UCSD-AML1 (cell line): ENCODE data around the gene TCF15.
"Not testable (repeated sequence)": the region's sequence is repeated elsewhere in the genome, so short reads cannot be mapped to it uniquely, and the experiment has no call there.

Experiments
- DNase-seq: peaks from one replicate; lab custom pipeline; 2025; ENCODE audit not compliant: unreplicated experiment; lab: John Stamatoyannopoulos, UW

The TCF15 gene

DNA sequence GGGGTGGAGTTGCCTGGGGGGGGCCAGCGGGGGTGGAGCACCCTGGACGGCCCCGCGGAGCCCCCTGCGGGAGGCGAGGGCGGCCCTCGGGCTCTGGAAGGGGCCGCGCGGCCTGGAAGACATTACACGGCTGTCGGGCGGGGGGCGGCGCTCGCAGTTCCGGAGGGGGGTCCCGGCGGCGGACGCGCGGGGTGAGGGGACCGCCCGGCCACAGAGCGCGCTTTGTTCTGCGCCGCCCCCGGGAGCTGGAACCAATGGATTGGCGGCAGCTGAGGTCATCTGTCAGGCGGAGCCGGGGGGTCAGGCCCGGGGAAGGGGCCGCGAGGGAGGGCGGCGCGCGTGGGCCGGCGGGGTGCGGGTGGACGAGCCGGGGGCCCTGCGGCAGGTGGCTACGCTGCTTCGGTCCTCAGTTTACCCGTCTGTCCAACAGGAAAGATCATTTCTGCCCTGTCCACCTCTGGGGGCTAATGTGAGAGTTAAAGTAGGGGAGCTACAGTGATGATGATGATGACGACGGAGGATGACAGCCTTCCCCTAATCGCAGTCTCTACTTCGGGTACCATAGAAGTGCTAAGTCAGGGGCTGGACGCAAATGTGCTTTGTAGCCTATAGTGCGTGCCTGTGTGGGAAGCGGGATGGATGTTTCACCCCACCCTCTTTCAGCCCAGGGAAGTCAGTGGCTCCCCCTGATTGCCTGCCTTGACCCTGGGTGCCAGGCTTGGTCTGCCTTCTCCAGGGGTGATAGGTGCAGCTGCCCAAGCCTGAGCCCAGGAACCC lies 32.5 kb upstream of the TCF15 start:
- DNase-seq: no peak

DNA sequence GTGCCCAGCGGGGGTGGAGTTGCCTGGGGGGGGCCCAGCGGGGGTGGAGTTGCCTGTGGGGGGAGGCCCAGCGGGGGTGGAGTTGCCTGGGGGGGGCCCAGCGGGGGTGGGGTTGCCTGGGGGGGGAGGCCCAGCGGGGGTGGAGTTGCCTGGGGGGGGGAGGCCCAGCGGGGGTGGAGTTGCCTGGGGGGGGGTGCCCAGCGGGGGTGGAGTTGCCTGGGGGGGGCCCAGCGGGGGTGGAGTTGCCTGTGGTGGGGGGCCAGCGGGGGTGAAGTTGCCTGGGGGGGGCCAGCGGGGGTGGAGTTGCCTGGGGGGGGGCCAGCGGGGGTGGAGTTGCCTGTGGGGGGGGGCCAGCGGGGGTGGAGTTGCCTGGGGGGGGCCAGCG lies 31.9 kb upstream of the TCF15 start:
- not testable (repeated sequence) for DNase-seq

DNA sequence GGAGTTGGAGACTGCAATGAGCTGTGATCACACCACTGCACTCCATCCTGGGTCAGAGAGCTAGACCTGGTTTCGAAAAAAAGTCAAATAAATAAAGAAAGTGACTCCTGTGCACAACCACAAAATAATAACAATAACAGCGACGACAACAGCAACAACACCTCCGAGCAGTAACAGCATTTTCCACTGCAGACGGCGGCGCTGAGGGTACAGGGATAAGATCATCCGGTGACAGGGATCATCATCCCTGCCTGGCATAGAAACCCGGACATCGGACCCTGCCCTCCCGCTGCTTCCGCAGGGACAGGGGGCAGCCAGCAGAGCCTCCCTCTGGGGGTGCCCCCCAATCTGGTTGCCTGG lies 31.4 kb upstream of the TCF15 start:
- DNase-seq: no peak

DNA sequence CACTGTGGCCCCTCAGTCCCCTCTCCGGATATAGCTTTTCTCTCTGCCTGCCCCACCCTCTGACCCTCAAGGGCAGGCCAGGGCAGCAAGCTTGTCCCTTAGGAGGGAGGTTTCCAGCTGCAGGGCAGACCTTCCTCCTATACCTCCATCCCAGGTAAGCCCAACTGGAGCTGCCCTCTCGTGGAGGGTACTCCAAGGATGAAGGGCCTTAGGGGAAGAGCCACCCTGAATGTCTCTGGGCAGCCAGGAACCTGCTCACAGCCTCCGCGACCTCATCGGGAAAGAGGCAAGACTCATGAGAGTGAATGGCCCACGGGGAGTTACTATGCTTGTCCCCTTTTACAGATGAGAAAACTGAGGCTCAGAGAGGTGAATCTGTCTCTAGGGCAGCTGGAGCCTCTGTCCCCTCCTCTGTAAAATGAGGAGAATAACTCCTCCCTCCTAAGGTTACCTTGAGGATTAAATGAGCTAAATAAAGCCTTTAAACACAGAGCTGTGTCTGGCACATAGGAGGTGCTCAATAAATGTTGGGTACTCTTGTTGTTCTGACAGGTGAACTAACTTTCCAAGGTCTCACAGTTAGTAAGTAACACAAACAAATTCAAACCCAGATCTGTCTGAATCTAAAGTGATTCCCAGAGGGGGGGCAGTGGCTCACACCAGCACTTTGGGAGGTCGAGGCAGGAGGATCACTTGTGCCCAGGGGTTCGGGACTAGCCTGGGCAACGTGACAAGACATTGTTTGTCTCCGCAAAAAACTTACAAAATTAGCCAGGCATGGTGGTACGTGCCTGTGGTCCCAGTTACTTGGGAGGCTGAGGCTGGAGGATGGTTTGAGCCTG lies 30.8 kb upstream of the TCF15 start:
- DNase-seq: no peak

DNA sequence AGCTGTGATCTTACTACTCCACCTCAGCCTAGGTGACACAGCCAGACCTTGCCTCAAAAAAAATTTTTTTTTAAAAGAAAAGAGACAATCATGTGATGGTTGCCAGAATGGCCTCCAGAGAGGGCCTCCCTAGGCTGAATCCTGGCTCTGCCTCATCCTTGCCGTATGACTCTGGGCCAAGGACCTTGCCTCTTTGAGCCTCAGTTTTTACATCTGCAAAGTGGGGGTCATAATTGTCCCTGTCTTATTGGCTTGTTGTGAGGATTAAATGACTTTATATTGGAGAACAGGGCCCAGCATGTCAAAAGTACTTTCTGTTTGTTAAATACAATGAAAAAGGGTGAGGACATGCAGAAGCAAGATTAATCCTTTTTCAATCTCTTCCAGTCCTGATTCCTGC lies 28.5 kb upstream of the TCF15 start:
- no peak for DNase-seq

DNA sequence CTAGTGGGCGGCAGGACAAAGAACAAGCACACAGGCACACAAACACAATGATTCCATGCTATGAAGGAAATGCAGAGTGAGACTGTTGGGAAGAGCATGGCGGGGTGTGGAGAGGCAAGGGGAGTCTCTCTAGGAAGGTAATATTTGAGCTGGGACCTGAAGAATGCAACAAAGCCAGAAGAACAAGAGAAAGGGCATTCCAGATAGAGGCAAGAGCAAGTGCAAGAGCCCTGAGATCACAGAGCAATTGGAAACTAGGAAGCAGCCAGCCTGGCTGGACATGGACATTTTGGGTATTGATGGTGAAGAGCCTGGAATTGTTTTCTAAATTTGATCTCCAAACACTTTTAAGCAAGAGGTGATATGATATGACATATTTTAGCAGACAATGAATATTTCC lies 27.4 kb upstream of the TCF15 start:
- DNase-seq: no peak

DNA sequence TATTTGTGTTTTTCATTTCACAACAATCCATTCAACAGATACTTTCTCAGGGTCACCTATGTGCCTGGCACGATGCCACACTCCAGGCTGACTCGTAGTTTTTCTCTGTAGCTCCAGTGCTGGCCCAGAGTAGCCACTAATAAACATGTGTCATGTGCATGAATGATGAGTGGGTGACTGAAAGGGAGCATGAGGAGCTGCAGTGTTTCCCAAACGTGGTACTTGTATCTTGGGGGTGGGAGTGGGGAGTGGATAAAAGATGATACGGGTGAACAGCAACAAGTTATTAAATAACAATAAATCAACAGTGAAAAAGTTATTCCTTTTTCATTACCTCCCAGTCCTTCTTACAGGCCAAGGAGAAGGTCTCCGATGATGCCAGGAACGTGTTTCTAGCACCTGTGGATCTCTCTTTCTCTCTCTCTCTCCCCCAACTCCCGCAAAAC lies 25.8 kb upstream of the TCF15 start:
- DNase-seq: no peak

DNA sequence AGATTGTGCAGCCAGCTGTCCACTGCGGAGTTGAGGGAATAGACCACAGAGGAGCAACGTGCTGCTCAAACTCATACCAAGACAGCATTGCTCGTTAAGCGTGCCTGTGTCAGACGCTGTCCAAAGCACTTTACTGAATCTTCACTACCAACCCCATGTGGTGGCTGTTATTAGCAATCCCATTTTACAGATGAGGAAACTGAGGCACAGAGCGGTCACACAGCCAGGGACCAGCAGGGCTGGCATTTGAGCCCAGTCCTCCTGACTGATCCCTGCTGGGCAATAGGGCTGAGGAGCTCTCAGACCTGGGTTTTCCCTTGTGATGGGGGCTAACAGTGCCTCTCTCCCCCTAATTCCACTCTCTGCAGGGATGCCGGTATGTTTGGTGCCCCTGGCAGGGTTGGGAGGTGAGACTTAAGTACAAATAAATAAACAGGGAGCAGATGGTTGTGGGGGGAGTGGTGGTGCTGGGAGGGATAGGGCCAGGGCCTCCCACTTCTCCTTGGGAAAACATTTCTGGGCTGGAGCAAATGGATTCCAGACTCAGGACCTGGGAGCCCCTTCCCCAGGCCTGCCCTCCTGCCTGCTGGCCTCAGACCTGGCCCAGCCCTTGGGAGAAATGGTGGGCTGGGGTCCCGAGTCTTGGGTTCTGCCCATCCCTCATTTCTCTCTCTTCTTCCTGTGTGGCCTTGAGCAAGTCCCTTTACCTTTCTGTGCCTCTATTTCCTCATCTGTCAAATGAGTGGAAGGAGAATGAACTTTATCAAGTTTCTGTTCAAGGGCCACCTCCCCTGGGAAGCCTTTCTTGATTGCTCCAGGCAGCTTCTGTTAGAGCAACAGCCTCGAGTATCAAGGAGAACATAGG lies 25.2 kb upstream of the TCF15 start:
- no peak for DNase-seq

DNA sequence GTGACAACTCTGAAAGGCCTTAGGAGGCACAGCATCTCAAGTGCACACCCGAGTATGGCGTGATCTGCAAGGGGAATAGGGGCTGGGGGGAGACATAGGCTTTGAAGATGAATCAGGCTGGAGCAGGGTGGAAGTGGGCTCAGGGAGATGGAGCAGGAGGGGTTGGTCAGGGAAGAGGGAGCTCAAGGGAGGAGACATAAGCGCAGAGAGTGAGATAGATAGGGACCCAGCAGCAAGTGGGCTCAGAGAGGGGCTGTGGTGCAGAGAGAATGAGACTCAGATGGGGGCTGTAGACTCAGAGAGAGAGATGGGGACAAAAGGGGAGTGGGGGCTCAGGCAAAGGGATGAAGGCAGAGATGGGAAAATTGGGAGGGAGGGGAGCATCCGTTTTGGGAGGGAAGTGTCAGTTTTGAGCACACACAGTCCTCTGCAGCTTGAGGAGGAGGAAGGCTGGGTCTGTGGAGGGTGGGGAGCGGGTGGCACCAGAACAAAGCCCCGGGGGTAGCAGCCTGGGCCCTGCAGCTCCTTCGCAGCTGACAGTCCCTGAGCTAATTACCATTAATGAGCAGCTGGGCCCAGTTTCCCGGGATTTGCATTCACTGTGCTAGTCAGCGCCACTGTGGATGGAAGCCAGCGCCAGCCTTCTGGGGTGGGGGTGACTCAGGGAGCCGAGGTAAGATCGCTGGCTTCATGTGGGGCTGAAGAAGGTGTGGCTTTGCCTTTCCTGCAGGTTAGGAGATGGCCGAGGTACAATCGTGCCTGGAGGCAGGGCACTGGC lies 24.2 kb upstream of the TCF15 start:
- DNase-seq: no peak

DNA sequence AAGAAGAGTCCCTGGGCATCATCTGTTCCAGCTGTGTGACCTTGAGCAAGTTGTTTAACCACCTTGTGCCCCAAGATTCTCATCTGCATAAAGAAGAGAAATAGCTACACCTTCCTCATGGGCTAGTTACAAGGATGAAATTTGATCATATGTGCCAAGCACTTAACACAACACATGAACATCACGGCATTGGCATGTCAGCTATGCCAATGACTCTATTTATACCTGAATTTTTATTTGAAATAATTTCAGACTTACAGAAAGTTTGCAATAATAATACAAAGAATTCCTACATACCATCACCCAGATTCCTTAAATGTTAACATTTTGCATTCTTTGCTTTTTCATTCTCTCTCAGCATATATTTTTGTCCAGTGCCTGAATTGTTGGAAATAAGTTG lies 21.0 kb upstream of the TCF15 start:
- DNase-seq: no peak

DNA sequence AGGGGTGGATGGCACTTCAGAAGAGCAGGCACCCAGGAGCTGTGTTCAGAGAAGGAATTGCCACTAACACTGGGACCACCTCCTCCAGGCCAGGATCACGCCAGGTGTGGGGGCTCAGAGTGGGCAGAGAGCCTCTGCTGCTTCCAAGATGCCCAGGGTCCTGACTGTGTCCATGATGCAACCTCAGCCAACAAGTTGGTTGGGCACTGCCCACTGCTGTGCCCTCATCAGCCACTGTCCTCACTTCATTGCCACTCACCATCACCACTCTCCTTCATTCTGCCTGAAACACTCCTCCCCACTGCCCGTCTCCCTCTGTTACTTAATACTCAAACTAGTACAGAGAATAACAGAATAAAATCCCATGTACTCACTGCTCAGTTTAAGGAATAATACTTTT lies 16.5 kb upstream of the TCF15 start:
- DNase-seq: no peak

DNA sequence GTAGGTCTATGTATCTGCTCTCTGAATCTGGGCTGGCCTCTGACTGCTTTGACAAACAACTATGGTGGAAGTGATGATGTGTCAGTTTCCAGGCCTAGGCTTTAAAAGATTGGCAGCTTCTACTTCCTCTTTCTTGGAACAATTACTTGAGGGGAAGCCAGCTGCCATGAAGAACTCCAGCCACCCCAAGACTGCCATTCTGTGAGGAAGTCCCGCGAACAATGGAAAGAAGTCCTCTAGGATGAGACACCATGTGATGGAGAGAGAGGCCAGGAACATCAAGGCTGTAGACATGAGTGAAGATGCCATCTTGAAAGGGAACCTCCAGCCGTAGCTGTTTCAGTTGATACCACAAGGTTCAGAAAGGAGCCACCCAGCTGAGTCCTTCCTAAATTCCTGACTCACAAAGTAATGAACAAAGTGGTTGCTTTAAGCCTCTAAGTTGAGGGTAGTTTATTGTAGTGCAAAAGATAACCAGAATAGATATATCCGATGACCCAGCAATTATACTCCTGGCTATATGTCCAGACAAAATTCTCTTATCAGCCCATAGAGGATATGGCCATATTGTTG lies 15.3 kb upstream of the TCF15 start:
- peak; percentile 68 for DNase-seq

DNA sequence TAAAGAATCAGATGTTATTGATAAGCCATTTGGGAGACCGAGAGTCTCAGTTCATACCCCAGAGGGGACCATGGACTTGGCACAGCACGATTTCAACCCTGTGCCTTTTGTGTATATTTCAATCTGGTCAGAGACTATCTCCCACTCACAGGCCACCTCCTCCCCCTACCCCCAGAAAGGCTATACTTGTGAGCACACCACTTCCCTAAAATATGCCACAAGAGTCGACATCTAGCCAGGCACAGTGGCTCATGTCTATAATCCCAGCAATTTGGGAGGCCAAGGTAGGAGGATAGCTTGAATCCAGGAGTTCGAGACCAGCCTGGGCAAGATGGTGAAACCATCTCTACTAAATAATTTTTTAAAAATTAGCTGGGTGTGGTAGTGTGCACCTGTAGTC lies 13.6 kb upstream of the TCF15 start:
- no peak for DNase-seq

DNA sequence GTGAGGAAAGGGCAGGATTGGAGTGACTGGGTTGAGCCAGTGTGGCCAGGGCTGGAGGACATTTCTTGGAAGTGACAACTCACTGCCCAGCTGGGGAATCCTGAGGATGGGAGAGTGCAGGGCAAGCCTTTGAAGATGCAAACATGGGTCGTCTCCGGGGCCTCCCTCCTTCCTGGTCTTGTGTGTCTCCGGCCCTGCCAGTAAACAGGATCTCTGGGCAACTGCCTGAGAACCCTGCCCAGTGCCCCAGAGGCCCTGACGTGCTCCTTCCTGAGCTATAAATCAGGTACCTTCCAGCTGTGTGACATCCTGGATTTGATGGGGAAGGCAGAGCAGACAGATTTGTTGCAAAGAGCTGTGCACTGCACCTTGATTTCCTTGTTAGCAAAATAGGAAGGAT lies 12.9 kb upstream of the TCF15 start:
- peak; percentile 30 for DNase-seq

DNA sequence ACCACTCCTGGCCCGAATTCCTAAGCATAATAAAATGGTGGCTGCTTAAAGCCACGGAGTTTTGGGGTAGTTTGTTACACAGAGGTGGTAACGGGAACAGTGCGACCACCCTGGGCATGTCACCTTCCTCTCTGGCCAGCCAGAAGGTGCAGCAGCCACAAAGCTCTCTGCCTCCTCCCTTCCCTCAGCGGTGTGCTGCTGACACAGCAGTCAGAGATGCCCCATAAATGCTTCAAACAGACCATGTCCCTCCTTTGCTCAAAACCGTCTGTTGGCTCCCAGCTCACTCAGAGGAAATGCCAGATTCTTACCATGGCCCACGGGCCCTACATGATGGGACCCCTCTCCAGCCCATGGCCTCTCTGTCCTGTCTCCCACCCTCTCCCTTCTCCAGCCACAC lies 12.1 kb upstream of the TCF15 start:
- DNase-seq: no peak

DNA sequence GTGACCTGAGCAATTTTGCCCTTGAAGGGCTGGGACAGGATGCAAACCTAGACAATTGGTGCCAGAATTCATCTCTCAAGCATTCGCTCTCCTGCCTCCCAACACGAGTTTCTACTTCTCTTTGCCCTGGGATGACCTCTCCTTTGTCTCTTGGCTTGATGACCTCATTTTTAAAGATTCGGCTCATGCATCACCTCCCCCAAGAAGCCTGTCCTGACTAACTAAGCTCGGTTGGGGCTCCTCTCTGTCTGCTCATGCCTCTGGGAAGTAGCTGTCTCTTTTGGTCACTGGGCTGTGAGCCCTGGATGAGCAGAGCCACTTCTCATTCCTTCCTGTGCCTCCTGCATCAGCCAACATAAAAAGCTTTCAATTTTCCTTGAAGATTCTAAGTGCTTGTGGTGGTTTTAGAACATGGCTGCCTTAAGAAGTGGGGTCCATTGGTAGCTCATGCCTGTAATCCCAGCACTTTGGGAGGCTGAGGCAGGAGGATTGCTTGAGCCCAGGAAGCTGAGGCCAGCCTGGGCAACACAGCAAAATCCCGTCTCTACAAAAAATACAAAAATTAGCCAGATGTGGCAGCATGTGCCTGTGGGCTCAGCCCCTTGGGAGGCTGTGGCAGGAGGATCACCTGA lies 11.1 kb upstream of the TCF15 start:
- no peak for DNase-seq

DNA sequence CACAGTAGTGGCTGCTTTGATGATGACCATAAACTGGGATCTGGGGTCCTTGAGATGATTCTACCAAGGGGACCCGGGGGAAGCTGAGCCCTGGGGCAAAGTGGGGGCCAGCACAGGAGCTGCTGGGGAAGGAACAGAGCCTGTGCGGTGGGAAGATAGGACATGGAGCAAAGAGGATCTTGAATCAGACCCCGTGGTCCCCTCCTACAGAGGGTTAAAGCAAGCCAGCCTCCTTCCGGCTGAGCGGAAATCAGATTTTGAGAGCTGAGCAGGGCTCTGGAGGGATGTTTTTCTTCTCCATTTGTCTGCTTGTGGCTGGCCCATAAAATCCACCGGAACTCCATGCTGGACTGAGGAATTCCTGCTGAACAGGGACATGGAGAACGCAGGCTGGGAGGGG lies 10.1 kb upstream of the TCF15 start:
- DNase-seq: no peak

DNA sequence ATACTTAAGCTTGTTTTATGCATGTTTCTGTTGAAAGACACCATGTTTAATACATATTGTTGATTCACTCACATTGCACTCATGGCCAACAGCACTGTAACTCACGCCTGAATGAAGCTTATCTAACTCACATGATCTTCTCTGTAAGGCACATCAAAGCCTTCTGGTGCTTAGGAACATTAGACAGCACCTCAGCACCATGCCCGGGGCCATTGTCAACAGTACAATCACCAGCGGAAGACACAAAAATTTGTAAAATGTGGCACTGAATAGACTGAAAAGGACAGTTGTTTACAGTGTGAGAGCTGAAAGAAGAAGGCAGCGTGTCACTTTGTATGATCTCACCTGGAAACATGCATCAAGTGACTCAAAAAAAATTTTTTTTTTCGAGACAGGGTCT lies 8.9 kb upstream of the TCF15 start:
- no peak for DNase-seq

DNA sequence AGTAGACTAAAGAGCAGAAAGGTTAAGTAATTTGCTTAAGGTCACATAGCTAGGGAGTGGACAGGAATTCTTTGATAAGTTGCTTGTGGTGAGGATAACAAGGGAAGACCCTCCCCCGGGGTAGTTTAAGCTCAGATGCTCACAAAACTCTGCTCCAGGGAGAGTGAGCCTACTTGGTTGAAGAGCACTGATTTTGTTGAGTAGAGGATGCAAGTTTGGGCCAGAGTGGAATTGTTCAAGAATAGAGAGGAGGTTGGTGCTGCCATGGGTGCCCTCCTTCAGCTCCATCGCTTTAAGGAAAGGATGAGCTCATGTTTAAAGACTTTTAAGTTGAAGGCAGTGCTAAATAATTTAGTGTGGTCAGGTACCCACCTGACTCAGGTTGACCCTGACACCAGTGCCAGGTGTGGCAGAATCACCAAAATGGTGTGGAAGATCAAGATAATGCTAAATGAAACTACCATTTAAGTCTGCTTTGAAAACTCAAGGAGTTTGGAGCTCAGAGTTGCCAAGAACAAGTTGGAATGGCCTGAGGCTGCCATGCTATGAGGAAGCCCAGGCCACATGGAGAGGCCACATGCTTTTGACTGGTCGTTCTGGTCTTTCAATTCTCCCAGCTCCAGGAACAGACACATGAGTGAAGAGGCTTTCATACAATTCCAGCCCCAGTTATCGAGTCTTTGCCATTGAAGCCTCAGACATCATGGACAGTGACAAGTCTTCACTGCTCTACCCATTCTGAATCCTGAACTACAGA lies 8.0 kb upstream of the TCF15 start:
- no peak for DNase-seq
